HG03575 (cell line): ENCODE results near the gene TSPAN5.
"Not testable (repeated sequence)": the region's sequence is repeated elsewhere in the genome, so short reads cannot be mapped to it uniquely, and the experiment has no call there.

Experiments used
- ATAC-seq: cut with Tn5 transposase; IDR thresholded peaks from one replicate; pipeline ENCODE4 v1.9.1; 2021; ENCODE audit not compliant: unreplicated experiment, insufficient number of reproducible peaks, low FRiP score; ENCODE audit errors: extremely low read depth

The TSPAN5 gene

DNA sequence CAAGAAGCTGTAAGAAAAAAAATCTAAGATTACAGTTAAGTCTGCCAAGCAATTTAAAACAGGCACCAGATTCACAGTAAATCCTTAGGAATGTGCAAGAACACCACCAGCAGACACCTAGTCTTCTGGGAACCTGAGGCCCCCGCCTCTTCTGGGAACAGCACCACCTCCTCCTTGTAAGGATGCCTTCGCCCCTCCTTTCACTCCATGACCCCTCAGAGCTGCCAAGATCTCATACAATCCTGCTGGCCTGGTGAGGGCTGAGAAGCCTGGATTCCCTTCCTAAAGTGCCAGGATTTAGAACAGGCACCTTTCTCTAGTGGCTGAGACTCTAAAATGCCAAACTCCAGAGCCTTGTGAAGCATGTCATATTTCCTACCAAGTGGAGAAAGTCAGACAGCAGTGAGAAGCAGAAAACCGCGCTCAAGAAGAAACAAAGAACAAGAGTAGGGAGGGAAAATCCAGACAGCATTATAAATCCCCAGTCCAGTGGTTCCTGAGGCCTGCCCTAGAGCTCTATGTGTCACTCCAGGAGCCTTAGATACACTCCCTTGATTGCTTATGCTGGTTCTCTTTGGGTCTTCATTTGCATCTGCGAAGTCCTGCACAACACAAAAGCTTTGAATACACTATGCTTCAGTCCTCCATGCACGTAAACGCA, 166.4 kb downstream of the TSPAN5 start:
- no peak for ATAC-seq

GRCh38 chr4:98490251-98490650, 168.2 kb downstream of the TSPAN5 start:
- ATAC-seq, result no peak

- ATAC-seq, result no peak
Measured at GRCh38 chr4:98485816-98486345, 172.5 kb downstream of the TSPAN5 start.

DNA sequence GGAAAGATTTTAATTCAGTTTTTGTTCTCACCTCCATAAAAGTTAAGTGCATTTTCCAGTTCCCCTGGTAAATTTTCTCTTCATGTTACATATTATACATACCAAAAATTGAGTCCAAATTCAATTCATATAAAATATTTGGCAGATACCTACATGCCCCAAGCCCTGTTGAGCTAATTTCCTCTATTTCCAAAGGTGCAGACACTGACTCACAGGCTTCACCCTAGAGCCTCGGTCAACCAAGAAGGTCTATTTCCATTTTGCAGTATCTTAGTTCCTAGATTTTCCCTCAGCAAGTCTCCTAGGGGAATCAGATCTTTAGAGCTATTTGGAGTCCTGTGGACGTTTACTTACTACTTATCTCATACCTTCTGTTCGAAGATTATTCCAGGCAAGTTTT, 174.4 kb downstream of the TSPAN5 start:
- ATAC-seq, result no peak

GRCh38 chr4:98482847-98483806, 175.3 kb downstream of the TSPAN5 start:
- peak; percentile 95 for ATAC-seq

DNA sequence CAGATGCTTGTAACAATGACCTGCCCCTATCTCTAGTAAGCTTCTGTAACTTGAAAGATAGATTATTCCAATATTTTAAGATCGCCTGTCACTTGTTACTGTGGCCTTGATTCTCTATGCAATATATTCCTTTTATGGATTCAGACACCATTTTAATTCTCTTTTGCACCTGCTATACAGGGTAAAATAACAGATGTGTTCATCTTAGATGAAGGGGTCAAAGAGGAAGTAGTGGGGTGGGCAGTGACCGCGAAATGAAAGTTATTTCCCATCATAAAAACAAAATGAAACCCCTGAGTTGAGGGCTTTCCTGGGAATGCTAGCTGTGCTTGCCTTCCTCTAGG, 175.9 kb downstream of the TSPAN5 start:
- ATAC-seq, result peak; percentile 2

DNA sequence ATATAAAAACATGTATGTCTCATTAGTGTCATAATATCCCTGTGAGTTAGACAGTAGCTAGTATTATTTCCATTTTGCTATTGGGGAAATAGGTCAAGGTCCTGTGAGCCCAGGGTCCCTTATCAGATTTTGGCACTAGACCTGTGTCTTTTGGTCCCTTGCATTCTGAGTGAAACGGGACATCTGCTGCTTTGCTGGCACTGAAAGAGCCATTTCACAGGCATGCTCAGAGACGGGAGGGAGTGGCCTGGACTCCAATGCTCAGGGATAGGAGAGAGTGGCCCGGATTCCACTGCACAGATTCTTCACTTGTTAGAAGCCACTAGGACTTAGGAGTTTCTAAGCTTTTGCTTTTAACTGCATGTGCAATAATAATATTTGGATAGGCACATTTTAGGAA, 177.2 kb downstream of the TSPAN5 start:
- ATAC-seq, result no peak

GRCh38 chr4:98480535-98480934, 177.9 kb downstream of the TSPAN5 start:
- ATAC-seq, result no peak

DNA sequence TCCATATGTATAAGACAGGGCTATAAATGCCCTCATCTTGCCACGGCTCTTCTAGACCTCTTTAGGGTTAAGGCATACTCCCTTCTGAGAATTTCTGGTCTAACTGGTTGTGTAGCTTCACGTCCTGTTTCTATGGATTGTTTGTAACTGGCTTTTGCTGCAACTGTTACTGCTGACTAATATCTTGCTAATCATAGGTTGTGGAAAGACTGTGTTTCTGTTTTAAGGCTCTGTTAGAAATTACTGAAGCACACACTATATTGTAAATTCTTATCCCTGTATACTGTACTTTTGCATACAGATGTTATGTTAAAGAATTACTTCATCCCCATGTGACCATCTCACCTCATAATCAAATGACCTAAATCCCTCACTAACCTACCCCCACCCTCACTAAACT, 178.8 kb downstream of the TSPAN5 start:
- not testable (repeated sequence) for ATAC-seq

- ATAC-seq, result no peak
Measured at GRCh38 chr4:98476891-98477290, 181.5 kb downstream of the TSPAN5 start.

DNA sequence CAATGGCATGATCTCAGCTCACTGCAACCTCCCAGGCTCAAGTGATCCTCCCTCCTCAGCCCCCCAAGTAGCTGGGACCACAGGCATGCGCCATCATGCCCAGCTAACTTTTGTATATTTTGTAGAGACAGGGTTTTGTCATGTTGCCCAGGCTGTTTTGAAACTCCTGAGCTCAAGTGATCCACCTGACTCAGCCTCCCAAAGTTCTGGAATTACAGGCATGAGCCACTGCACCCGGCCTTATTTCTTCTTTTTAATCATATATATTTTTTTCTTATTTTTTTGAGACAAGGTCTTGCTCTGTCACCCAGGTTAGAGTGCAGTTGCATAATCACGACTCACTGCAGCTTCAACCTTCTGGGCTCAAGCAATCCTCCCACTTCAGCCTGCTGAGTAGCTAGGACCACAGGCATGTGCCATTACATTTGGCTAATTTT, 184.0 kb downstream of the TSPAN5 start:
- no peak for ATAC-seq

DNA sequence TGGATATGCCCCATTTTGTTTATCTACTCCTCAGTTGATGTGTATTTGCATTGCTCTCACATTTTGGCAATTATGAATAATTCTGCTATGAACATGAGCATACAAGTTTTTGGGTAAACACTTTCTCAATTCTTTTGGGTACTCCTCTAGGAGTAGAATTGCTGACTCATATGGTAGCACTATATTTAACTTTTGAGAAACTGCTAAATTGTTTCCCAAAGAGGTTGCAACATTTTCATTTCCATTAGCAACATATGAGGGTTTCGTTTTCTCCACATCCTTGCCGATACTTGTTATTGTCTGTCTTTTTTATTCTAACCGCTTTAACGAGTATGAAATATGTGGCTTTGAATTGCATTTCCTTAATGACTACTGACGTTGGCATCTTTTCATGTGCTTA, 185.4 kb downstream of the TSPAN5 start:
- no peak for ATAC-seq

GRCh38 chr4:98470831-98471230, 187.6 kb downstream of the TSPAN5 start:
- ATAC-seq, result no peak

GRCh38 chr4:98470366-98470765, 188.0 kb downstream of the TSPAN5 start:
- ATAC-seq, result no peak

DNA sequence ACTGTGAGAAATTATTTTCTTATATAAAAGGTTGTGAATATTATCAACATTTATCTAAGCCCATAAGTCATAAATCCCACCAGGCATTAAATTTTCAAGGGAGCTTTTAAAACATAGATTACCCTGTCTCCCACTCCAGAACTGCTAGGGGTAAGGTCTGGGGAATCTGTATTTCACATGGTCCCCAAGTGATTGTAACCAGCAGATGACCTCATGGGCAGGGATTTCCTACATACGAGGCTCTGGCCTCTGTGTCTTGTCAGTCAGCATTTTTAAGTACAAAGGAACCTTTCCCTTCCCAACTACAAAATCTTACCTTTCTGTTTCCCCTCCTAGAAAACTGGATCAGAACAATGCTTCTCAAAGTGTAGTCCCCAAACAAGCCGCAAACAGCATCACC, 188.6 kb downstream of the TSPAN5 start:
- no peak for ATAC-seq

- ATAC-seq, result no peak
Measured at GRCh38 chr4:98468709-98469108, 189.7 kb downstream of the TSPAN5 start.

GRCh38 chr4:98467627-98468072, 190.8 kb downstream of the TSPAN5 start:
- peak; percentile 92 for ATAC-seq

GRCh38 chr4:98466868-98467599, 191.4 kb downstream of the TSPAN5 start:
- no peak for ATAC-seq

DNA sequence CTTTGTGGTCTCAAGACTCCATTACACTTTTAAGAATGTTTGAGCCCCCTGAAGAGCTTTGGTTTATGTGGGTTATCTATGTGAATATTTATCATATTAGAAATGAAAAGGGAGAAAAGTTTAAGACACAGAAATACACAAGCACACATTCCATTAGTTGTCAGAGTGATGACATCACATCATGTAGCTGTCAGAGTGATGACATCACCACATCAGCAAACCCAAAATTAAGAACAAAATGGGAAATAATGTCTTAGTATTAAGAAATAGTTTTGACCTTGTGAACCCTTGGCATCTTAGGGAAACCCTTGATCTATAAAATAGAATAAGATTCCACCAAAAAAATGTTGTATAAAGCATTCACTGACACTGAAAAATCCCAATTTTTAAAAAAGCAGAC, 195.9 kb downstream of the TSPAN5 start:
- ATAC-seq, result no peak
